Measurements from ENCODE around the gene SUSD6. TPM values are rescaled to one million over a fixed set of nuclear protein-coding genes. Genes with fewer than 3 reads are reported as not detected.

Gene SUSD6
- total and polyA plus RNA-seq, 2 experiments from 2014 or later, result 15.7 to 28.4 TPM

- Histone ChIP-seq H2AFZ (peak overlapping the region; percentile 93), H3K4me2 (peak overlapping the region; percentile 90), H3K79me2 (peaks cover 37% of the 10 kb centered on the region), H3K4me1 (ENCODE audit: insufficient read depth) (peaks cover 37% of the 10 kb centered on the region), H4K20me1 (ENCODE audit: insufficient read depth, poor library complexity, severe bottlenecking) (peaks cover 25% of the 10 kb centered on the region), H3K4me3 (peak overlapping the region; percentile 87), H3K9me2 (replicated peaks; ENCODE audit: insufficient read depth) (no peaks in the 10 kb centered on the region), H3K36me3 (replicated peaks; ENCODE audit: insufficient read depth, low read depth) (no peaks in the 10 kb centered on the region), H3K9me3 (ENCODE audit: low read depth) (no peaks in the 10 kb centered on the region), H3K27ac (peak overlapping the region; percentile 88), H3K27me3 (no peaks in the 10 kb centered on the region)
- no peak for DNase-seq (ENCODE audit: low spot score)
- WGBS (ENCODE audit: low lambda C conversion rate, missing lambda C conversion rate), result 47% methylated on average over 8 of the region's 8 CpGs
- no peak for TF ChIP-seq CTCF (IDR thresholded peaks at IDR 0.05; ENCODE audit: poor library complexity)
These were observed 1.1 kb upstream of the SUSD6 start for GRCh38 chr14:69610020-69610873.

GRCh38 chr14:69610874-69611171 lies 573 bp upstream of the SUSD6 start:
- TF ChIP-seq EZH2 (IDR thresholded peaks at IDR 0.05; ENCODE audit: borderline replicate concordance) (no peak), CTCF (IDR thresholded peaks at IDR 0.05; ENCODE audit: poor library complexity) (no peak), EZH2phosphoT487 (IDR thresholded peaks at IDR 0.05; ENCODE audit: low read depth, severe bottlenecking, unreplicated experiment) (no peak)
- Histone ChIP-seq H3K4me1 (ENCODE audit: insufficient read depth) (peaks cover 42% of the 10 kb centered on the region), H3K4me3 (peak overlapping the region; percentile 87), H3K27ac (peak overlapping the region; percentile 88), H3K27me3 (no peaks in the 10 kb centered on the region), H3K4me2 (peak overlapping the region; percentile 90), H3K79me2 (peaks cover 43% of the 10 kb centered on the region), H3K36me3 (replicated peaks; ENCODE audit: insufficient read depth, low read depth) (no peaks in the 10 kb centered on the region), H2AFZ (peak overlapping the region; percentile 93), H3K9me3 (ENCODE audit: low read depth) (no peaks in the 10 kb centered on the region), H4K20me1 (ENCODE audit: insufficient read depth, poor library complexity, severe bottlenecking) (peaks cover 26% of the 10 kb centered on the region), H3K9me2 (replicated peaks; ENCODE audit: insufficient read depth) (no peaks in the 10 kb centered on the region)
- 4% methylated on average over 8 of the region's 8 CpGs for WGBS (ENCODE audit: low lambda C conversion rate, missing lambda C conversion rate)
- DNase-seq (ENCODE audit: low spot score), result peak; percentile 41

- Histone ChIP-seq H3K27ac (peak overlapping the region; percentile 98), H4K20me1 (ENCODE audit: insufficient read depth, poor library complexity, severe bottlenecking) (peaks cover 39% of the 10 kb centered on the region), H3K36me3 (replicated peaks; ENCODE audit: insufficient read depth, low read depth) (no peaks in the 10 kb centered on the region), H3K27me3 (no peaks in the 10 kb centered on the region), H3K9me2 (replicated peaks; ENCODE audit: insufficient read depth) (no peaks in the 10 kb centered on the region), H3K79me2 (peaks cover 56% of the 10 kb centered on the region), H3K9me3 (ENCODE audit: low read depth) (no peaks in the 10 kb centered on the region), H3K4me1 (ENCODE audit: insufficient read depth) (peaks cover 48% of the 10 kb centered on the region), H3K4me3 (peak overlapping the region; percentile 98), H2AFZ (peak overlapping the region; percentile 38), H3K4me2 (peak overlapping the region; percentile 93)
- 1% methylated on average over 47 of the region's 47 CpGs for WGBS (ENCODE audit: low lambda C conversion rate, missing lambda C conversion rate)
- TF ChIP-seq CTCF (IDR thresholded peaks at IDR 0.05; ENCODE audit: poor library complexity) (no peak), EZH2 (IDR thresholded peaks at IDR 0.05; ENCODE audit: borderline replicate concordance) (no peak), EZH2phosphoT487 (IDR thresholded peaks at IDR 0.05; ENCODE audit: low read depth, severe bottlenecking, unreplicated experiment) (no peak)
- no peak for DNase-seq (ENCODE audit: low spot score)
These were observed 802 bp downstream of the SUSD6 start for GRCh38 chr14:69612014-69612782.
